Fibroblast of villous mesenchyme (primary cell): ENCODE measurements around the gene CACNA1B. TPM values are rescaled to one million over a fixed set of nuclear protein-coding genes. Genes with fewer than 3 reads are reported as not detected.

Source experiments
- DNase-seq: peaks from one replicate; pipeline ENCODE4 v3.0.0-alpha.2; 2010; ENCODE audit warnings: low read depth
- H3K4me3 ChIP-seq: 2 replicates; pipeline ENCODE4 v1.5.1; 2011; ENCODE audit warnings: low read depth, mild to moderate bottlenecking, low read length
- CTCF ChIP-seq: IDR thresholded peaks from 2 replicates; pipeline ENCODE4 v1.5.1; 2012; ENCODE audit warnings: low read depth, mild to moderate bottlenecking, low read length; ENCODE audit not compliant: insufficient read depth
- total RNA-seq: library from RNA; depleted of rRNA; stranded (reverse); fragments of >200 nt; gene quantifications from 2 replicates; pipeline ENCODE4 v1.2.3, GENCODE V29; 2012

The CACNA1B gene
- total RNA-seq, 1 donor: 0.43 TPM

GRCh38 chr9:138069731-138070456, 192.3 kb downstream of the CACNA1B start:
- no peak for DNase-seq
- no peak overlapping the region for H3K4me3 ChIP-seq
- no peak for TF ChIP-seq CTCF

- H3K4me3 ChIP-seq: no peak overlapping the region
- DNase-seq: no peak
- no peak for TF ChIP-seq CTCF
Measured at GRCh38 chr9:138070815-138071214, 193.2 kb downstream of the CACNA1B start.

- H3K4me3 ChIP-seq: no peak overlapping the region
- no peak for TF ChIP-seq CTCF
- DNase-seq: no peak
Measured at GRCh38 chr9:138071292-138071691, 193.7 kb downstream of the CACNA1B start.

GRCh38 chr9:138071731-138072130, 194.1 kb downstream of the CACNA1B start:
- no peak for TF ChIP-seq CTCF

GRCh38 chr9:138072161-138072842, 194.7 kb downstream of the CACNA1B start:
- TF ChIP-seq CTCF: no peak
- no peak for DNase-seq
- H3K4me3 ChIP-seq: no peak overlapping the region

More at GRCh38 chr9:138071731-138072130, 194.1 kb downstream of the CACNA1B start:
- no peak for DNase-seq
- no peak overlapping the region for H3K4me3 ChIP-seq

GRCh38 chr9:138072897-138073296, 195.3 kb downstream of the CACNA1B start:
- no peak for DNase-seq
- TF ChIP-seq CTCF: no peak
- H3K4me3 ChIP-seq: no peak overlapping the region
